Activated CD4-positive, CD25-positive, alpha-beta regulatory T cell treated with anti-CD3 and anti-CD28 coated beads, Interleukin-2, amount 50 U/mL, for 24 hours (primary cell): Measurements from ENCODE around the gene DENND1C.

Source experiments
- ATAC-seq, 2 donors: fragments of 150-1000 bp; cut with Tn5 transposase; one replicate each; pipeline ENCODE4 v1.10.0; 2021; ENCODE audit warnings: mild to moderate bottlenecking in 1 of 2, moderate library complexity in 1 of 2

The DENND1C gene

GRCh38 chr19:6476896-6477431 is 4.6 kb downstream of the DENND1C start:
- no peak for ATAC-seq

- peak; percentile 67 to 77 for ATAC-seq
These were observed 5.3 kb downstream of the DENND1C start for GRCh38 chr19:6476155-6476895.

GRCh38 chr19:6475321-6476108 is 6.1 kb downstream of the DENND1C start:
- no peak for ATAC-seq

GRCh38 chr19:6473647-6474046 is 7.9 kb downstream of the DENND1C start:
- no peak for ATAC-seq

- no peak for ATAC-seq
These were observed 8.9 kb downstream of the DENND1C start for GRCh38 chr19:6472713-6473112.

- no peak for ATAC-seq
These were observed 10.5 kb downstream of the DENND1C start for GRCh38 chr19:6471076-6471475.

- ATAC-seq, result no peak
These were observed 11.4 kb downstream of the DENND1C start for GRCh38 chr19:6470173-6470572.

- ATAC-seq, result no peak
These were observed 14.2 kb downstream of the DENND1C start for GRCh38 chr19:6467384-6467783.

GRCh38 chr19:6466526-6467248 is 14.9 kb downstream of the DENND1C start:
- ATAC-seq, result no peak

GRCh38 chr19:6465663-6466062 is 15.9 kb downstream of the DENND1C start:
- ATAC-seq, result no peak

GRCh38 chr19:6465006-6465405 is 16.6 kb downstream of the DENND1C start:
- no peak for ATAC-seq

DNA sequence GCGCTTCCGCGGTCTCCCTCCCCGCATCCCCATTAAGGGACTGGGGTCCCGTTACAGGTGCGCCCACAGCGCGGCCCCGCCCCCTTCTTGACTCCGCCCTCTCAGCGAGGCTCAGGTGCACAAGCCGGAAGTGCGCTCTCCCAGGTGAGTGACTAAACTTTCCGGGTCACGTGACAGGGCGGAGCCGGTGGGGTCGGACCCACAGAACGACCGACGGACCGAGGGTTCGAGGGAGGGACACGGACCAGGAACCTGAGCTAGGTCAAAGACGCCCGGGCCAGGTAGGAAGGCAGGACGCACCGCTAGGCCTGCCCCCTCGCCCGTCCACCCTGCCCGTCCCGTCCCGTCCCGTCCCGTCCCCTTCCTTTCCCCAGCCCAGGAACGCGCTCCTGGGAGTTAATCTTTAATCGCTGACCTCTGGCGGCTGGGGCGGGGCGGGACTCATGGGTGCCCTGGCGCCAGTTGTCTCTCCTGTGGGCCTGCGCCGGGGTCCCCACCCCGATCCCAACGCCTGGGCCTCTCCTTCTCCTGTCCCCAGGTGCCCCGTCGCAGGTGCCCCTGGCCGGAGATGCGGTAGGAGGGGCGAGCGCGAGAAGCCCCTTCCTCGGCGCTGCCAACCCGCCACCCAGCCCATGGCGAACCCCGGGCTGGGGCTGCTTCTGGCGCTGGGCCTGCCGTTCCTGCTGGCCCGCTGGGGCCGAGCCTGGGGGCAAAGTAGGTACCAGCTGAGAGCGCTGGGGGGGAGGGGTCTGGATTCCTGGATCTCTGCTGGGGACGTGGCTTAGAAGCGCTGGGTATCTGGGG is 17.3 kb downstream of the DENND1C start, which contains the start of gene CRB3:
CRB3 (plus strand) TSS at position 202 of the 804 bp plus-strand sequence; CDS start at position 633, 431 bp downstream.
- no peak for ATAC-seq

GRCh38 chr19:6460099-6460884 is 21.3 kb downstream of the DENND1C start:
- ATAC-seq, result peak; percentile 84 to 85

- peak; percentile 8 to 22 for ATAC-seq
These were observed 22.1 kb downstream of the DENND1C start, which contains the start of gene SLC25A23 for GRCh38 chr19:6459262-6460098. Gene SLC25A23 (minus strand): TSS chr19:6459792. CDS start chr19:6459628, 164 bp downstream.

DNA sequence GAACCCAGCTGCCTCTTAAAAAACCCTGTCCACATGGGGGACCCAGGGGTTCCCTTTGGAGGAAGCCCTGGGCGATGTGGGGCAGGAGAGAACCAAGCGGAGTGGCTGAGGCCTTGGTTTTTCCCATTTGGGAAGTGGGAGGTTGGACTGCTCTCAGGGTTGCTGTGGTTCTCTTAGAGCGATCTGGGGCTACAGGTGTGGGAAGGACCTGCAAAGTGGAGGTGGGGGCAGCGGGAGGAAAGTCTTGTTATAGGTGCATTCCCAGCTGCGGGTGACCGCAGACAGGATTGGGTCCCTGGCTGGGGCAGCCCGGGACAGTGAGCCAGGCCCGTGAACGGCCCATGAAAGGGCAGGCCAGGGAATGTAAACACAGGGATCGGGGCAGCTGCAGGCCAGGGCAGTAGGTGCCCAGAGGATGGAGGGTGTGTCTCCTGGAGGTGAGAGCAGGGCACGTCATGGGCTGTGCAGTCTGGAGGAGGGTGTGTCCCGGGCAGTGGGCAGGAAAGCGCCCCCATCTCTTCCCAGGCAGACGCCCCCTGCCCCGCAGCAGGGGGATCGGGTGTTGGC is 22.8 kb downstream of the DENND1C start:
- ATAC-seq, result no peak

DNA sequence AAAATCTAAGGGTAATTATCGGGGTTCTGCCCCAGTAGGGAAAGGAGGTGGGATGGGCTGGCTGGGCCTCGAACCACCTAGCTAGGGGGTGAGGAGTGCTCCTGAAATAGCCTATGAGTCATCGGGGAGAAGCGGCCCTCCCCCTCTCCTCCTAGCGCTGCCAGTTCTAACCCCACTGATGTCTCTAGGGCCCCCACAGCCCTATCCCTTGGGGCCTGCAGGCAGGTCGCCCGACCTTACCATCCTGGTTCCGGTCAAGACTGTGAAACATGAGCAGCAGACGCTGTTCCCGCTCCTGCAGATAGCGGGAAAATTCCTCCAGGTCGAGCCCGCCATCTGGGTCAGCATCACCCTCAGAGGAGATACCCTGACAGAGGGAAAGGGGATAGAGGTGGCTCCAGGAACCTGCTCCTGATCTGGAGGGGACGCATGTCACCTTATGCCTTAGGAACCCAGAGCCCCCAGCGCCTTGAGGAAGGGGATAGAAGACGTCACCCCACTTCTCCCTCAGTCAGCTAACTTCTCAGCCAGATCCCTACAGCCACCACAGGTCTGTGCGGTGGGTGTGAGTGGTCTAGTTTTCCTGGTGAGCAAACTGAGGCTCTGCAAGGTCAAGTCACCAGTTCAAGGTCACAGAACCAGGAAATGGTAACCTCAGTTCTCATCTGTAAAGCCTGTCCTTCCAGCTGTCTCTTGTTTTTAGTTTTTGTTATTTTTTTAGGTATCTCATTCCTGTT is 23.5 kb downstream of the DENND1C start:
- no peak for ATAC-seq

GRCh38 chr19:6455924-6456323 is 25.7 kb downstream of the DENND1C start:
- ATAC-seq, result no peak

GRCh38 chr19:6453951-6454565 is 27.5 kb downstream of the DENND1C start:
- no peak for ATAC-seq

GRCh38 chr19:6452899-6453298 is 28.7 kb downstream of the DENND1C start:
- ATAC-seq, result no peak
